GM23248 (cell line): Measurements from ENCODE around the gene EXOSC3.

Experiments used
- EZH2 ChIP-seq: fragments of 200-600 bp; sonication (generic); IDR thresholded peaks from 2 replicates; pipeline ENCODE4 v1.6.1; 2018; ENCODE audit warnings: antibody characterized with exemption, mild to moderate bottlenecking; ENCODE audit not compliant: insufficient read depth, poor library complexity, severe bottlenecking
- EZH2phosphoT487 ChIP-seq: fragments of 200-600 bp; sonication (generic); IDR thresholded peaks from 2 replicates; pipeline ENCODE4 v1.6.1; 2018; ENCODE audit warnings: antibody characterized with exemption, moderate library complexity, mild to moderate bottlenecking, low read depth; ENCODE audit not compliant: insufficient read depth

DNA sequence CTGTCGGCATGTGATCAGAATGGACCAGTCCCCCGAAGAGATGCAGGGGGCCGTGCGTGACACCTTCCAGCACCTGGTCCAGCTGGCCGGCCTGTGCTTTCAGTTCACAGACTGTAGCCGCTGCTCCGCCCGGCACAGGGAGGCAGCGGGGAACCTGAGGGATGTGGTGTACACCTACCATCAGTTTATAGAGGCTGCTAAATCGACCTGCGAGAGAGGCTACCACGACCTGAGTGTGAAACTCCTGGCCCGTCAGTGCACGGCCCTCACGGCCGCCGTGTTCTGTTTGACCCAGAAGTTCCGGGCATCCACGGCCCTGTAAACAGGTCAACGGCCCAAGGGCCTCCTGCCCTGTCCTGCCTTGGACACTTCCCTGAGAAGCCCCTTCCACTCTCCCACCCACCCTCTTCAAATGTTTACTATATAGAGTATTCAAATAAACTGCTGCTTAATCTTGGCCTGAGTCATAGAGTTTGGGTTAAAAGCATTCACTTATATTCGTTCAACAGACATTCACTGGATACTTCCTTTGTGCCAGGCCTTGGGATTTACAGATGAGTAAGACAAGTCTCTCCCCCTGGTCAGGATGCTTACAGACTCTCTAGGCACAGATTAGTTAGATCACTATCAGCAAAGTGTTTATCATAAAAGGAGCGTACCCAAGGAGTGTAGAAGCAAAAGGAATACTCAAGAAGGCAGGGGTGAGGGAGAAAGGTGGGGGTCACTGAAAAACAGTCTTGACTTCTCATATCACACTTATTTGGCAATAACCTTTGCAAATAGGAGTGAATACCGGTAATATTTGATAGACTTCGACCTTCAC is 38.2 kb downstream of the EXOSC3 start:
- TF ChIP-seq EZH2 (no peak), EZH2phosphoT487 (no peak)
